KOPT-K1 (cell line): ENCODE data around the gene WHAMM.

Experiments used
- H3K27ac ChIP-seq: fragments of 200-600 bp; sonication (generic); 2 replicates; pipeline ENCODE4 v1.5.1; 2016; ENCODE audit warnings: antibody characterized with exemption, mild to moderate bottlenecking, low read depth, low read length; ENCODE audit not compliant: poor library complexity, severe bottlenecking
- H3K36me3 ChIP-seq: fragments of 200-600 bp; sonication (generic); 2 replicates; pipeline ENCODE4 v1.5.1; 2017; ENCODE audit warnings: antibody characterized with exemption, mild to moderate bottlenecking, low read length, moderate library complexity; ENCODE audit not compliant: insufficient read depth
- H3K9me3 ChIP-seq: fragments of 200-600 bp; sonication (generic); 2 replicates; pipeline ENCODE4 v1.5.1; 2017; ENCODE audit warnings: antibody characterized with exemption, low read length, mild to moderate bottlenecking; ENCODE audit not compliant: insufficient read depth, poor library complexity, severe bottlenecking

Gene WHAMM

GRCh38 chr15:82845686-82846085 is 36.3 kb downstream of the WHAMM start:
- no peaks in the 10 kb centered on the region for H3K9me3 ChIP-seq
- no peaks in the 10 kb centered on the region for H3K36me3 ChIP-seq
- no peak overlapping the region for H3K27ac ChIP-seq

GRCh38 chr15:82846621-82847020 is 37.2 kb downstream of the WHAMM start:
- no peaks in the 10 kb centered on the region for H3K9me3 ChIP-seq
- no peak overlapping the region for H3K27ac ChIP-seq
- H3K36me3 ChIP-seq, result no peaks in the 10 kb centered on the region

DNA sequence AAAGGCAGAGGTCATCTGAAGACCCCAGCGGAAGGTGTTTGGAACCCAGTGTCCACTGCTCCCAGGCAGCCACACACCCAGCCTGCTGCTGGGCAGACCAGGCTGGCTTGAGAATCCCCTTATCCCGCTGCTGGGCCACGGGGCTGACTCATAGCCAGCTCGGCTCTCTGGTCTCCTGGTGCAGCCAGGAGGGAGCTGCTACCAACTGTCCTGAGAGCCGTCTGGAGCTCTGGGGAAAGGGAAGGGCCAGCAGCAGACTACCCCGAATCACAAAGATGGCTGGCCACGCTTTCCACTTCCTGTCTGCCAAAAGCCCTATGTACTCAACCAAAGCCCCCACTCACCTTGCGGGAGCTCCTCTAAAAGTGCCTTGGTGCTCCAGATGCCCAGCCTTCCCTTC is 38.3 kb downstream of the WHAMM start:
- H3K9me3 ChIP-seq, result no peaks in the 10 kb centered on the region
- H3K27ac ChIP-seq, result no peak overlapping the region
- H3K36me3 ChIP-seq, result no peaks in the 10 kb centered on the region

DNA sequence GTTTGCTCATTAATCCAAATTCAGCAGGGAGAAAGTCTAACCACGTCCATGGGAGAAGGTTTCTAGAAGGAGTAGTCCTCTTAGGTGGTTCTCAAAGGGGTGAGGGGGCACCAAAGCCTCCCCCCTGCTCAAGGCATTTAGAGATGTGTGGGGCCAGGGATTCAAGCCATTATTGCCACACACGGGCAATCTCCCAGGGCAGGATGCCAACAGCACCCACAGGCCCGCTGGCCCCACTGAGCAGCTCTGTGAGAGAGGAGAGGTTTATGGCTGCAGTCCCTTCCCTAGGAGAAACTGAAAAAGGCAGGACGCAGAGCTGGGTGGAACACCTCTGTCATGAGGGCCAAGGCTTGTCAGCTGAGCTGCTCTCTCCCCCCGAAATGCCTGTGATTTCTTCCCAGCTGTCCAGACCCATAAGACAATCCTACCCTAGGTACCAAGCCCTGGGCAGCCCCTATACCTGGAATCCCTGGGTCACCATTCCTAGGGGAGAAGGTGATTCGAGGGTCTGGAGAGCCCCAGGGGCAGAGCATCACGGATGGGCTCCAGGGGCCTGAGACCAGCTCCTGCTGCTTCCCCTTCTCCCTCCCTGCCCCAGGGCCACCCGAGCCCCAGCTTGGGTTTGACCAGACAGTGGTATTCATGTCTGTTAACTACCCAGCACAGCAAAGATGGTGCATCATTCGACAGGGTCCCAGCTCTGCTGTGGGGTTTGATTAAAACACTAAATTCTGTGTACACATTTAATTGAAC is 39.0 kb downstream of the WHAMM start:
- H3K27ac ChIP-seq, result no peak overlapping the region

DNA sequence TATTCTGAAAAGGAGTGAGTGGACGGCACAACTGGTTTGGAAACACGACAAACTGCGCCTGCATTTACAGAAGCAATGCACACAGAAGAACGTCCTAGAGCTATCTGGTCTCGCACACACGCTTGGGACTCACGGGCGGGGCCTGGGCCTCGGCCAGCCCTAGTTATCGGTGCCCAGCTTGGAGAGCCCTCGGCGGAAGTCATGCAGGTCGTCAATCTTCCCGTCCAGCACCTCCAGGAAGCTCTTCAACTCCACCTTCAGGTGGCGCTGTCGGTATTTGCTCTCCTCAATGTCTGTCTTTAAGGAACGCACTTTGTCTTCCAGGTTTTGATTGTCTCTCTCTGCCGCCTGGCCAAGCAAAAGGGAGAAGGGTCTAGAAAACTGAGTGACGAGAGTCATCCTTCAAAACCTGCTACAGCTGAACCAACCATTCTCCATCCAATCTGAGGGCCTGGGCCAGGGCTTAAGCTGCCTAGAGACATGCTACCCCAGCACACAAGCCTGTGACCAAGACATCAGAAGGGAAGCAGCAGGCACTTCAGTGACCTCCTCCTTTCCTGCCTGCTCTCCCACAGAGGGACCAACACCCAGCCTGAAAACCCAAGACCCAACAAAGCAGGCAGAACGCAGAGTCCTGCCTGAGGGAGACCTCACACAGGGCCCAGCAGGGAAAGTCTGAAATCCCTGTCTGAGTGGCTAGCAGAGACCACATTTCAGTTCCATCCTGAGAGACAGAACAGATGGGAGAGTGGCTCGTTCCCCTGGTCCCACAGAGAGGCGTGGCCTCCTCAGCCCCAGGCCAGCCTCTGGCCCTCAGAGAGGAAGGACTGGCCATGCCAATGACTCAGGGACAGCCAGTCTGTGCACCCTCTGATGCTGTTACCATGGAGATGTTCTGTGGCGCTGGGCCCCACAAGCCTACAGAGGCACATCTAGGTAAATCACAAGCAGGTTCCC is 40.4 kb downstream of the WHAMM start:
- Histone ChIP-seq H3K36me3 (no peaks in the 10 kb centered on the region), H3K27ac (peak overlapping the region; percentile 94), H3K9me3 (no peaks in the 10 kb centered on the region)

More for the DNA sequence above, 39.0 kb downstream of the WHAMM start:
- H3K36me3 ChIP-seq, result no peaks in the 10 kb centered on the region
- H3K9me3 ChIP-seq, result no peaks in the 10 kb centered on the region

DNA sequence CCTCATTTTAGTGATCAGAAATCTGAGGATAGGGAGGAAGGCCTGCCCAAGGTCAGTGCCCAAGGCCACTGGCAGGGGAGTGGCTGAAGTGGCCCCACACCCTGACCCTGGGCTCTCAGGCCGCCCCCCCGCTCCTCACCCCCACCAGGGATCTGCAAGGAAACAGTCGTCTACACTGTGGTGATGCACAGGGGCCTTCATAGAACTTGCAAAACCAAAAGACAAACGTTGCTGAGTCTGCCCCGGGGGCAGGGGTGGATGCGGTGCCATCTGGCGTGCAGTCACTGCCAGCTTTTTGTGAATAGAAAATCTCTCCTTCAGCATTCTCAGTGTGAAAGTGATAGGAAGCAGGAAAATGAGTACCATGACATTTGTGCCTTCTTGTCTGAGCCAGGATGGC is 41.3 kb downstream of the WHAMM start:
- Histone ChIP-seq H3K9me3 (no peaks in the 10 kb centered on the region), H3K27ac (peak overlapping the region; percentile 94)

DNA sequence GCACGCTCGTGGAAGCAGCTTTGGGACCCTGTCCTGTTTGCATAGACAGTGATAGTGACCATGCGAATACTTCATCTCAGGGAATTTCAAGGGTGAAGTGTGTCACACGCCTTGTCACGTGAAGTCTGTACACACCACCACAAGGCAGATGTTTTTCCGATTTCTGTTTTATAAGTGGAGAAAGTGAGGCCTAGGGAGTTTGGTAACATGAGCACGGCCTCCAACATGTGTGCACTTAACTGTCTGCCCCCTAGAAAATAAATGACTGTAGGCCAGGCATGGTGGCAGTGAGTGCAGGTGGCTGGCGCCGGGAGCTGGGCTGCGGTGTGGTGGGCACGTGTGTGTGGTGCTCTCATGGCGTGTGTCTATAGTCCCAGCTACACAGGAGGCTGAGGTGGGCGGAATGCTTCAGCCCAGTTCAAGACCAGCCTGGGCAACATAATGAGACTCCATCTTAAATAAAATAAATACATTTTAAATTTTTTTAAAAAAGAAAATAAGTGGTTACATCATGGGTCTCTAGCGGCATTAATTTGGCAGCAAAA is 42.0 kb downstream of the WHAMM start:
- Histone ChIP-seq H3K9me3 (no peaks in the 10 kb centered on the region), H3K36me3 (no peaks in the 10 kb centered on the region), H3K27ac (peak overlapping the region; percentile 94)

More for the DNA sequence above, 41.3 kb downstream of the WHAMM start:
- H3K36me3 ChIP-seq, result no peaks in the 10 kb centered on the region

- H3K9me3 ChIP-seq, result no peaks in the 10 kb centered on the region
- H3K27ac ChIP-seq, result peak overlapping the region; percentile 94
- no peaks in the 10 kb centered on the region for H3K36me3 ChIP-seq
Observed at GRCh38 chr15:82851981-82852511, 42.6 kb downstream of the WHAMM start.

- H3K9me3 ChIP-seq, result no peaks in the 10 kb centered on the region
- H3K27ac ChIP-seq, result peak overlapping the region; percentile 94
- no peaks in the 10 kb centered on the region for H3K36me3 ChIP-seq
Observed at GRCh38 chr15:82852941-82853561, 43.6 kb downstream of the WHAMM start.

- Histone ChIP-seq H3K36me3 (no peaks in the 10 kb centered on the region), H3K27ac (no peak overlapping the region)
Observed at GRCh38 chr15:82854554-82854953, 45.1 kb downstream of the WHAMM start.

DNA sequence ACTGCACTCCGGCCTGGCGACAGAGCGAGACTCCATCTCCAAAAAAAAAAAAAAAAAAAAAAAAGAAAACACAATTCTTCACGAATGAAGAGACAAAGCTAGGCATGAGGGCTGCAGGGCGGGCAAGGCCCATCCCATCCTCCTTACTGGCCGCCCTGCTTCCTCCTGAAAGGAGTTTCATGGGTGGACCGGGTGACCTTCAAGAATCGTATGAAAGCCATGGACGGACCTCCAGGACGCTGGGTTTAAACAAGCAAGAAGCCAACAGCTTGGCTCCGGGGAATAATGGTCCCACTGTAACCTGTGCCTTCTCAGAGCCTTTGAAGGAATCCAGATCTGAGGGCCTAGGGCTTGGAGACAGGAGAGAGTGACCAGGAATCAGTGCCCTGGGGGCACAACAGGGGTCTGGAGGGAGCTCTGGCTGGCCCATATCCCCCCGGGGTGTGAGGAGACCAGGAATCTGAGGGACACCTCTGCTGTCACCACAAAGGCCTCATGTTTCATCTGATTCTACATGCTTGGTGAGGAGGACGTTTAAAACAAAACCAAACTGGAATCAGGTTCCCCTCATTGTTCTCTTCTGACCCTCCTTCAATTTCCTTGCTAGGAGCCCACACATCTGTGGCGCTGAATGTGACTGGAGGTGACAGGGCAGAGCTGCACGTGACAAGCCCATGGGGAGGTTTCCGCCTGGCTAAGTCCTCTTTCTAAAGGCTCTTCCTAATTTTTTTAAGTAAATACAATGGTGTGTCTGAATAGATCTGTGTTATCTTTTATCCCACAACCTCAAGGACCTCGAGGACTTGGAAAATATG is 46.1 kb downstream of the WHAMM start:
- Histone ChIP-seq H3K36me3 (no peaks in the 10 kb centered on the region), H3K9me3 (no peaks in the 10 kb centered on the region), H3K27ac (peak overlapping the region; percentile 62)

More at GRCh38 chr15:82854554-82854953, 45.1 kb downstream of the WHAMM start:
- no peaks in the 10 kb centered on the region for H3K9me3 ChIP-seq

- H3K9me3 ChIP-seq, result no peaks in the 10 kb centered on the region
- H3K36me3 ChIP-seq, result no peaks in the 10 kb centered on the region
- H3K27ac ChIP-seq, result peak overlapping the region; percentile 11
Observed at GRCh38 chr15:82856397-82857170, 47.2 kb downstream of the WHAMM start.

DNA sequence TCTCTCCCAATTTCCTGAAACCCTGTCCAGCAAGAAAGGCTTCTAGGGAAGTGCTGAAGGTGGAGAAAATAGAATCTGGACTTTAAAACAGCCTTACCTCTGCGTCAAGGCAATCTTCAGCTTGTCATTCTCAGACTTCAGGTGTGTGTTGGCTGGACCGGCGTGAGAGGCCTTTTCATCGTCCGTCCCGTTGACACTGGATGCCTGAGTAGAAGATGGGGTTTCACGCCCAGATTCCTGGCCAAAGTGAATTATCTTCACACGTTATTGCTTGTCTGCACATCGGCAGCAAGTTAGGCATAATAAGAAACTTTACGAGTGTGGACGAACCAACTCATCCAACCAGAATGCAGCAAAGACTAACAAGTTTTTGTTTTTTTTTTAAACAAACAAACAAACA is 49.5 kb downstream of the WHAMM start:
- Histone ChIP-seq H3K9me3 (no peaks in the 10 kb centered on the region), H3K27ac (no peak overlapping the region), H3K36me3 (no peaks in the 10 kb centered on the region)
